BLaER1 (cell line): ENCODE results near the gene POLR3E.

ENCODE experiments used
- H3K27ac ChIP-seq: shearing (Covaris generic); formaldehyde crosslinking; 2 replicates; pipeline ENCODE4 v1.8.1; 2022
- H3K27me3 ChIP-seq: shearing (Covaris generic); formaldehyde crosslinking; 2 replicates; pipeline ENCODE4 v1.8.1; 2022
- H3K36me3 ChIP-seq: shearing (Covaris generic); formaldehyde crosslinking; 2 replicates; pipeline ENCODE4 v1.8.1; 2022
- H3K4me1 ChIP-seq: shearing (Covaris generic); formaldehyde crosslinking; 2 replicates; pipeline ENCODE4 v1.8.1; 2022
- H3K4me2 ChIP-seq: shearing (Covaris generic); formaldehyde crosslinking; 2 replicates; pipeline ENCODE4 v1.8.1; 2022
- H3K4me3 ChIP-seq: shearing (Covaris generic); formaldehyde crosslinking; 2 replicates; pipeline ENCODE4 v1.8.1; 2022
- H3K9ac ChIP-seq: shearing (Covaris generic); formaldehyde crosslinking; 2 replicates; pipeline ENCODE4 v1.8.1; 2022
- H3K9me3 ChIP-seq: shearing (Covaris generic); formaldehyde crosslinking; 2 replicates; pipeline ENCODE4 v1.8.1; 2022
- H4K20me1 ChIP-seq: shearing (Covaris generic); formaldehyde crosslinking; 2 replicates; pipeline ENCODE4 v1.8.1; 2022
- Cebpa-rat ChIP-seq: shearing (Covaris generic); IDR thresholded peaks from 2 replicates; pipeline ENCODE4 v1.8.1; 2022

POLR3E gene

GRCh38 chr16:22323173-22323958 lies 26.2 kb downstream of the POLR3E start:
- H3K27me3 ChIP-seq, result no peaks in the 10 kb centered on the region
- peaks cover 81% of the 10 kb centered on the region for H4K20me1 ChIP-seq
- H3K4me1 ChIP-seq, result no peaks in the 10 kb centered on the region
- H3K27ac ChIP-seq, result no peak overlapping the region
- H3K9ac ChIP-seq, result no peak overlapping the region
- no peak overlapping the region for H3K4me2 ChIP-seq
- peaks cover 98% of the 10 kb centered on the region for H3K36me3 ChIP-seq
- no peak for TF ChIP-seq Cebpa-rat
- no peak overlapping the region for H3K4me3 ChIP-seq
- H3K9me3 ChIP-seq, result no peaks in the 10 kb centered on the region

GRCh38 chr16:22323959-22324786 lies 27.0 kb downstream of the POLR3E start:
- H3K27ac ChIP-seq, result no peak overlapping the region
- no peak overlapping the region for H3K4me2 ChIP-seq
- no peaks in the 10 kb centered on the region for H3K27me3 ChIP-seq
- H3K4me3 ChIP-seq, result no peak overlapping the region
- H3K4me1 ChIP-seq, result no peaks in the 10 kb centered on the region
- H3K9me3 ChIP-seq, result no peaks in the 10 kb centered on the region
- peaks cover 81% of the 10 kb centered on the region for H4K20me1 ChIP-seq
- TF ChIP-seq Cebpa-rat, result no peak
- H3K9ac ChIP-seq, result no peak overlapping the region
- peaks cover 98% of the 10 kb centered on the region for H3K36me3 ChIP-seq

GRCh38 chr16:22324787-22325597 lies 27.8 kb downstream of the POLR3E start:
- Histone ChIP-seq H3K9ac (no peak overlapping the region), H3K27ac (no peak overlapping the region), H3K36me3 (peaks cover 99% of the 10 kb centered on the region), H3K4me3 (no peak overlapping the region), H3K4me1 (no peaks in the 10 kb centered on the region), H3K9me3 (no peaks in the 10 kb centered on the region), H3K4me2 (no peak overlapping the region), H3K27me3 (no peaks in the 10 kb centered on the region), H4K20me1 (peaks cover 85% of the 10 kb centered on the region)
- TF ChIP-seq Cebpa-rat, result no peak

GRCh38 chr16:22325598-22326368 lies 28.6 kb downstream of the POLR3E start:
- no peak overlapping the region for H3K4me3 ChIP-seq
- no peak overlapping the region for H3K27ac ChIP-seq
- H3K27me3 ChIP-seq, result no peaks in the 10 kb centered on the region
- H3K4me1 ChIP-seq, result no peaks in the 10 kb centered on the region
- peaks cover 78% of the 10 kb centered on the region for H4K20me1 ChIP-seq
- H3K4me2 ChIP-seq, result no peak overlapping the region
- TF ChIP-seq Cebpa-rat, result no peak
- no peak overlapping the region for H3K9ac ChIP-seq
- H3K36me3 ChIP-seq, result peaks cover 99% of the 10 kb centered on the region
- no peaks in the 10 kb centered on the region for H3K9me3 ChIP-seq

- Histone ChIP-seq H3K4me1 (no peaks in the 10 kb centered on the region), H3K27ac (no peak overlapping the region), H3K9ac (no peak overlapping the region), H3K27me3 (no peaks in the 10 kb centered on the region), H3K9me3 (no peaks in the 10 kb centered on the region), H3K36me3 (peaks cover 100% of the 10 kb centered on the region), H3K4me2 (no peak overlapping the region), H3K4me3 (no peak overlapping the region), H4K20me1 (peaks cover 74% of the 10 kb centered on the region)
- no peak for TF ChIP-seq Cebpa-rat
Measured at GRCh38 chr16:22326369-22326652, 29.1 kb downstream of the POLR3E start.

- no peaks in the 10 kb centered on the region for H3K27me3 ChIP-seq
- H3K4me2 ChIP-seq, result no peak overlapping the region
- H3K4me3 ChIP-seq, result no peak overlapping the region
- H3K36me3 ChIP-seq, result peaks cover 100% of the 10 kb centered on the region
- no peak for TF ChIP-seq Cebpa-rat
- peaks cover 68% of the 10 kb centered on the region for H4K20me1 ChIP-seq
- H3K27ac ChIP-seq, result no peak overlapping the region
- no peaks in the 10 kb centered on the region for H3K4me1 ChIP-seq
- H3K9me3 ChIP-seq, result no peaks in the 10 kb centered on the region
- H3K9ac ChIP-seq, result 0 out of 2 replicates have a peak overlapping the region, but pooled peaks have one; percentile 6
Measured at GRCh38 chr16:22326771-22327445, 29.7 kb downstream of the POLR3E start.

GRCh38 chr16:22327446-22327775 lies 30.2 kb downstream of the POLR3E start:
- H3K9ac ChIP-seq, result 0 out of 2 replicates have a peak overlapping the region, but pooled peaks have one; percentile 6
- H3K4me1 ChIP-seq, result no peaks in the 10 kb centered on the region
- H3K27ac ChIP-seq, result no peak overlapping the region
- no peak overlapping the region for H3K4me3 ChIP-seq
- no peaks in the 10 kb centered on the region for H3K27me3 ChIP-seq
- H3K4me2 ChIP-seq, result no peak overlapping the region
- no peak for TF ChIP-seq Cebpa-rat
- H4K20me1 ChIP-seq, result peaks cover 63% of the 10 kb centered on the region
- H3K9me3 ChIP-seq, result no peaks in the 10 kb centered on the region
- H3K36me3 ChIP-seq, result peaks cover 100% of the 10 kb centered on the region

- no peak overlapping the region for H3K4me2 ChIP-seq
- H3K27ac ChIP-seq, result no peak overlapping the region
- no peaks in the 10 kb centered on the region for H3K27me3 ChIP-seq
- H3K9me3 ChIP-seq, result no peaks in the 10 kb centered on the region
- H4K20me1 ChIP-seq, result peaks cover 55% of the 10 kb centered on the region
- TF ChIP-seq Cebpa-rat, result no peak
- no peaks in the 10 kb centered on the region for H3K4me1 ChIP-seq
- H3K36me3 ChIP-seq, result peaks cover 100% of the 10 kb centered on the region
- H3K9ac ChIP-seq, result no peak overlapping the region
- no peak overlapping the region for H3K4me3 ChIP-seq
Measured at GRCh38 chr16:22328081-22328725, 31.0 kb downstream of the POLR3E start.
